Small intestine (tissue), 7 donors: ENCODE data around the gene ABTB2. TPM values are rescaled to one million over a fixed set of nuclear protein-coding genes. Genes with fewer than 3 reads are reported as not detected.

Source experiments
- DNase-seq, 2 donors: peaks; one replicate each; pipeline versions ENCODE4 v3.0.0 to v3.0.0-alpha.2; 2013
- FAIRE-seq: peaks from 2 replicates; lab custom pipeline; 2012; peaks lifted over from hg19 to GRCh38; lab: Jason Lieb, UNC
- H3K27ac ChIP-seq, 3 donors: one replicate each; pipeline ENCODE4 v1.5.1; 2013; ENCODE audit warnings: low read length in 2 of 3, mild to moderate bottlenecking in 2 of 3, control low read depth in 1 of 3, inconsistent platforms in 1 of 3, low read depth in 1 of 3, moderate library complexity in 1 of 3
- H3K27me3 ChIP-seq, 3 donors: one replicate each; pipeline ENCODE4 v1.6.1; 2013; ENCODE audit warnings: low read length in 3 of 3, inconsistent platforms in 1 of 3; ENCODE audit not compliant: control insufficient read depth in 3 of 3, insufficient read depth in 3 of 3
- H3K36me3 ChIP-seq, 3 donors: one replicate each; pipeline ENCODE4 v1.6.1; 2013; ENCODE audit warnings: low read length in 3 of 3, inconsistent platforms in 1 of 3, low read depth in 1 of 3, mild to moderate bottlenecking in 1 of 3, moderate library complexity in 1 of 3; ENCODE audit not compliant: control insufficient read depth in 3 of 3, insufficient read depth in 2 of 3
- H3K4me1 ChIP-seq, 3 donors: one replicate each; pipeline ENCODE4 v1.6.1; 2013; ENCODE audit warnings: low read length in 2 of 3, inconsistent platforms in 1 of 3, low read depth in 1 of 3, mild to moderate bottlenecking in 1 of 3, moderate library complexity in 1 of 3; ENCODE audit not compliant: control insufficient read depth in 3 of 3, insufficient read depth in 2 of 3
- H3K4me3 ChIP-seq, 3 donors: one replicate each; pipeline ENCODE4 v1.5.1; 2013; ENCODE audit warnings: low read length in 3 of 3, control low read depth in 1 of 3, inconsistent platforms in 1 of 3, low read depth in 1 of 3, mild to moderate bottlenecking in 1 of 3, moderate library complexity in 1 of 3
- H3K9me3 ChIP-seq, 2 donors: one replicate each; pipeline ENCODE4 v1.6.1; 2013; ENCODE audit warnings: low read depth in 1 of 2, low read length in 1 of 2; ENCODE audit not compliant: control insufficient read depth in 2 of 2, insufficient read depth in 1 of 2
- WGBS, 3 donors: extraction: QIAGEN DNeasy Blood & Tissue Kit; methylation state at CpG; one replicate each; pipeline ENCODE4 v1.1.7; 2013; 5-methylcytosine and 5-hydroxymethylcytosine counted together
- polyA plus RNA-seq, 4 donors: library from polyadenylated mRNA; stranded (reverse) in 3 of 4; unstranded in 1 of 4; fragments of 200-250 nt in 3 of 4; fragments of 120-200 nt in 1 of 4; gene quantifications; one replicate each; pipeline versions ENCODE4 v1.2.1 to v1.2.3, GENCODE V29; 2013
- donor health status: healthy with polysubstance abuse.
- donor health status: control.
- donor health status: control.
- donor health status: Bipolar disorder and iron deficiency.
- donor health status: healthy.

Gene ABTB2
- polyA plus RNA-seq, 4 donors: 0.64 to 25.1 (median 13.5) TPM

GRCh38 chr11:34278693-34279297 lies 79.0 kb downstream of the ABTB2 start:
- Histone ChIP-seq H3K4me1 (peaks cover 3 to 5% (median 4%) of the 10 kb centered on the region in 3 donors), H3K9me3 (no peaks in the 10 kb centered on the region), H3K27me3 (peaks cover 0 to 2% (median 0%) of the 10 kb centered on the region in 3 donors), H3K27ac (peak overlapping the region in 1 of 3 donors; percentile 77), H3K4me3 (no peak overlapping the region), H3K36me3 (no peaks in the 10 kb centered on the region)
- DNase-seq (peak; percentile 19 to 88), FAIRE-seq (no peak)
- 32 to 69% (median 40%) methylated on average over 4 of the region's 4 CpGs for WGBS, 3 donors

- peaks cover 0 to 2% (median 0%) of the 10 kb centered on the region in 3 donors for H3K27me3 ChIP-seq
- no peak for FAIRE-seq
- H3K9me3 ChIP-seq: no peaks in the 10 kb centered on the region
- DNase-seq: no peak
- peak overlapping the region in 1 of 3 donors; percentile 77 for H3K27ac ChIP-seq
- H3K4me1 ChIP-seq: peaks cover 3 to 5% (median 4%) of the 10 kb centered on the region in 3 donors
- no peaks in the 10 kb centered on the region for H3K36me3 ChIP-seq
- no peak overlapping the region for H3K4me3 ChIP-seq
These were observed 79.6 kb downstream of the ABTB2 start for GRCh38 chr11:34278175-34278574.

GRCh38 chr11:34277171-34277570 lies 80.6 kb downstream of the ABTB2 start:
- DNase-seq (no peak), FAIRE-seq (no peak)
- Histone ChIP-seq H3K9me3 (no peaks in the 10 kb centered on the region), H3K36me3 (no peaks in the 10 kb centered on the region), H3K4me1 (peaks cover 3 to 5% (median 4%) of the 10 kb centered on the region in 3 donors), H3K4me3 (no peak overlapping the region), H3K27ac (no peak overlapping the region), H3K27me3 (peaks cover 0 to 2% (median 0%) of the 10 kb centered on the region in 3 donors)
- 91 to 94% (median 93%) methylated on average over 4 of the region's 4 CpGs for WGBS, 3 donors

GRCh38 chr11:34276352-34276864 lies 81.4 kb downstream of the ABTB2 start:
- no peak for DNase-seq
- H3K27me3 ChIP-seq: peaks cover 0 to 2% (median 0%) of the 10 kb centered on the region in 3 donors
- no peaks in the 10 kb centered on the region for H3K36me3 ChIP-seq
- no peaks in the 10 kb centered on the region for H3K9me3 ChIP-seq
- whole genome bisulfite sequencing, 3 donors: 85 to 91% (median 89%) methylated on average over 6 of the region's 6 CpGs
- no peak overlapping the region for H3K4me3 ChIP-seq
- no peak for FAIRE-seq
- H3K4me1 ChIP-seq: peaks cover 3 to 5% (median 4%) of the 10 kb centered on the region in 3 donors
- no peak overlapping the region for H3K27ac ChIP-seq

- FAIRE-seq (no peak), DNase-seq (no peak)
- H3K9me3 ChIP-seq: no peaks in the 10 kb centered on the region
- H3K36me3 ChIP-seq: no peaks in the 10 kb centered on the region
- WGBS, 3 donors: 61 to 88% (median 73%) methylated on average over 4 of the region's 4 CpGs
- peak overlapping the region in 1 of 3 donors; percentile 80 for H3K27ac ChIP-seq
- no peaks in the 10 kb centered on the region for H3K27me3 ChIP-seq
- H3K4me3 ChIP-seq: no peak overlapping the region
- peaks cover 3 to 5% (median 4%) of the 10 kb centered on the region in 3 donors for H3K4me1 ChIP-seq
These were observed 82.3 kb downstream of the ABTB2 start for GRCh38 chr11:34275486-34275885.

GRCh38 chr11:34274712-34275398 lies 83.0 kb downstream of the ABTB2 start:
- H3K4me1 ChIP-seq: peaks cover 3 to 5% (median 4%) of the 10 kb centered on the region in 3 donors
- H3K27ac ChIP-seq: peak overlapping the region in 1 of 3 donors; percentile 80
- no peaks in the 10 kb centered on the region for H3K9me3 ChIP-seq
- WGBS, 3 donors: 32 to 51% (median 39%) methylated on average over 11 of the region's 11 CpGs
- H3K27me3 ChIP-seq: peaks cover 0 to 2% (median 0%) of the 10 kb centered on the region in 3 donors
- DNase-seq (peak; percentile 26 to 81), FAIRE-seq (no peak)
- no peaks in the 10 kb centered on the region for H3K36me3 ChIP-seq
- H3K4me3 ChIP-seq: no peak overlapping the region

- Histone ChIP-seq H3K27ac (no peak overlapping the region), H3K36me3 (no peaks in the 10 kb centered on the region), H3K4me1 (peaks cover 0 to 5% (median 2%) of the 10 kb centered on the region in 3 donors), H3K9me3 (no peaks in the 10 kb centered on the region), H3K27me3 (peaks cover 0 to 3% (median 0%) of the 10 kb centered on the region in 3 donors), H3K4me3 (no peak overlapping the region)
- no peak for FAIRE-seq
- no peak for DNase-seq
- WGBS, 3 donors: 92 to 96% (median 92%) methylated on average over 5 of the region's 5 CpGs
These were observed 84.7 kb downstream of the ABTB2 start for GRCh38 chr11:34273099-34273498.

- no peaks in the 10 kb centered on the region for H3K36me3 ChIP-seq
- H3K4me3 ChIP-seq: no peak overlapping the region
- H3K4me1 ChIP-seq: peaks cover 0 to 9% (median 2%) of the 10 kb centered on the region in 3 donors
- H3K27ac ChIP-seq: no peak overlapping the region
- no peaks in the 10 kb centered on the region for H3K9me3 ChIP-seq
- no peak for DNase-seq
- H3K27me3 ChIP-seq: peaks cover 0 to 3% (median 0%) of the 10 kb centered on the region in 3 donors
- no peak for FAIRE-seq
These were observed 86.1 kb downstream of the ABTB2 start for GRCh38 chr11:34271727-34272126.
